ENCODE data around the gene EXOC2.
A peak's percentile ranks its signal among the peaks of the same experiment; 100 is the strongest.

The EXOC2 gene, protein sequence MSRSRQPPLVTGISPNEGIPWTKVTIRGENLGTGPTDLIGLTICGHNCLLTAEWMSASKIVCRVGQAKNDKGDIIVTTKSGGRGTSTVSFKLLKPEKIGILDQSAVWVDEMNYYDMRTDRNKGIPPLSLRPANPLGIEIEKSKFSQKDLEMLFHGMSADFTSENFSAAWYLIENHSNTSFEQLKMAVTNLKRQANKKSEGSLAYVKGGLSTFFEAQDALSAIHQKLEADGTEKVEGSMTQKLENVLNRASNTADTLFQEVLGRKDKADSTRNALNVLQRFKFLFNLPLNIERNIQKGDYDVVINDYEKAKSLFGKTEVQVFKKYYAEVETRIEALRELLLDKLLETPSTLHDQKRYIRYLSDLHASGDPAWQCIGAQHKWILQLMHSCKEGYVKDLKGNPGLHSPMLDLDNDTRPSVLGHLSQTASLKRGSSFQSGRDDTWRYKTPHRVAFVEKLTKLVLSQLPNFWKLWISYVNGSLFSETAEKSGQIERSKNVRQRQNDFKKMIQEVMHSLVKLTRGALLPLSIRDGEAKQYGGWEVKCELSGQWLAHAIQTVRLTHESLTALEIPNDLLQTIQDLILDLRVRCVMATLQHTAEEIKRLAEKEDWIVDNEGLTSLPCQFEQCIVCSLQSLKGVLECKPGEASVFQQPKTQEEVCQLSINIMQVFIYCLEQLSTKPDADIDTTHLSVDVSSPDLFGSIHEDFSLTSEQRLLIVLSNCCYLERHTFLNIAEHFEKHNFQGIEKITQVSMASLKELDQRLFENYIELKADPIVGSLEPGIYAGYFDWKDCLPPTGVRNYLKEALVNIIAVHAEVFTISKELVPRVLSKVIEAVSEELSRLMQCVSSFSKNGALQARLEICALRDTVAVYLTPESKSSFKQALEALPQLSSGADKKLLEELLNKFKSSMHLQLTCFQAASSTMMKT

DNA sequence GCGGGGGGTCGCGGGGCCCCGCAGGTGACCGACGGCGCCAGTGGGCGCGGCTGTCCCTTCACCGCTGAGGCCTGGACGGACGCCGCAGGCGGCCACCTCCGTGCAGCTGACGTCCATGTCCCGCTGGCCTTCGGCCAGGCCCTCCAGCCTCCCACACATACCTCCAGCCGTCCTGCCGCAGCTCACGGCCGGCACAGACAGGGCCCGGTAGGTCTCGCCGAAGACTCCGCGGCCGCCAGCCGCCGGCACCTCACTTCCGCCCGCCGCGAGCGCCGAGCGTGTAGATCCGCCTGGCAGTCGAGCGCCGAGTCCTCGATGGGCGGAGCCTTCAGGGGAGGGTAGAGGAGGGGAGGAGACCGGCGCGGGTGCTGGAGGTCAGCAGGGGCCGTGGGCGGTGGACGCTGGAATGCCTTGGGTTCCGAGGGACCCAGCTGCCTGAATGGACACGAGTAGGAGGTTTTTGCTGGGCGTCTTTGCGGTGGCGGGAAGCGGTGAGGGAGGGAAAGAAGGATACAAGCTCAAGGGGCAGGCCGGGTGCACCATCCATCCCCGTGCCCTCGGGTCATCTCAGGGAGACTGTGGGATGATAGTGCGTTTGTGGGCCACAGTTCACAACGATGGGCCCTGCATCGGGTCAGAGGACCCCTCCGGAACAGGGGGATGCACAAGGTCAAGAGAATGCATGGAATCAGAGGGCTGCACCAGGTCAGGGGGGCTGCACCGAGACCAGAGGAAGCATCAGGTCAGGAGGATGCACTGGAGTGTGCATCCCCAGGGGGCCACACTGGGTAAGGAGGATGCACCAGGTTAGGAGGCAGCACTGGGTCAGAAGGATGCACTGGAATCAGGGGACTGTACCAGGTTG, at the start of gene EXOC2:
EXOC2 (minus strand) TSS at position 282 of the 865 bp plus-strand sequence. CDS start 55,321 bp downstream, outside the sequence.
- peak; percentile 78 for DNase-seq (ENCODE audit: low read depth)

- DNase-seq (ENCODE audit: low read depth), result no peak
These were observed 48.7 kb upstream of the EXOC2 start for GRCh38 chr6:741410-742339.

GRCh38 chr6:736657-737446, 43.9 kb upstream of the EXOC2 start:
- DNase-seq (ENCODE audit: low read depth), result no peak

DNA sequence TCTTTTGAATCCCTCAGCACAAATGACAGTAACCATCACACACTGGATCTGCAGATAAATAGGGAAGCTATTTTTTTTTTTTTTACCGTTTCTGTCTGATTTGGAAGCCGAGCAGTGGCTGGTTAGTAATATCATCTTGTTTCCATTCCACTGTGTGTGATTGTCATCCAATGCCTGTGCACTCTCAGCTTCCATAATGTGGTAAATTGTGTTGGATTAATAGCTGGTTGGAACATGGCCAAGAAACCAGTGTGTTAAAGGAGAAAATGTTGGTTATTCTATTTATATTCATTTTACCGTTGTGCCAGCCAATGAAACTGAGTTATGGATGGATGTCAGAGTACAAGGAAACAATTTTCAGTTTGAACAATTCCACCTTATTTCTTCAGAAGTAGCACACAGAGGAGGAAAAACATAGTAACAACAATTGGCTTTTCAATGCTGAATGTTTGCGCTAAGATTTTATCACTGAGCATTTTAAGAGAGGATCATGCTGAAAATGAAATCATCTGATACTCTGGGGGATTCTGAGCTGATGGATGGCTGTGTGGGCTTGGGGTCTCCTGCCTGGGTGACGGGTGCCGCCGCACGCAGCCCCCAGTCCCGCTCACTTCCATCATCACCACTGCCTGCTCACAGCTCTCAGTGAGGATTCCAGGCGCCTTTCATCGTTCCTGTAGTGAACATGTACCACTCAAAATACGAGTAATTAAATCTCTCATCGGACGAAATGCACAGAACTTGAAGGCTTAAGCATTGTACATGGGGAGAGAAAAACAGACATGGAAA, 40.7 kb upstream of the EXOC2 start:
- no peak for DNase-seq (ENCODE audit: low read depth)

DNA sequence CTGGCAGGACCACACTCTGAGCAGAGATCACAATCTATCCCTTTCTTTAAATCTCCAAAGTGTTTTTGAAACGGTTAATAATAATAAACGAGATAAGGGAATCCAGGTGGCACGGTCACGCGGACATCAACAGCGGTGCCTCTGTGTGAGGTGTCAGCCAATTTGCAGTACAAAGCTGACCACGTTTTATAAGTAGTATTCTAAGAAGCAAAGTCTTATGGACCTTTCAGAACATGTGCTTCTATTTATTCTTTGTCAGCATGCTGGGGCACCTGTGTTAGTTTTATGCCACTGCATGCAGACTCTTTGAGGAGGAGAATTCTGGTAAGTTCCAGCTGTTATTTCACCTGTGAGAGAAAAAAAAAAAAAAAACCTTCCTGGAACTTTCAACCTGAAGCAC, 39.0 kb upstream of the EXOC2 start:
- no peak for DNase-seq (ENCODE audit: low read depth)

- DNase-seq (ENCODE audit: low read depth), result no peak
These were observed 36.8 kb upstream of the EXOC2 start for GRCh38 chr6:729606-730320.

GRCh38 chr6:727856-728255, 34.9 kb upstream of the EXOC2 start:
- DNase-seq (ENCODE audit: low read depth), result no peak

DNA sequence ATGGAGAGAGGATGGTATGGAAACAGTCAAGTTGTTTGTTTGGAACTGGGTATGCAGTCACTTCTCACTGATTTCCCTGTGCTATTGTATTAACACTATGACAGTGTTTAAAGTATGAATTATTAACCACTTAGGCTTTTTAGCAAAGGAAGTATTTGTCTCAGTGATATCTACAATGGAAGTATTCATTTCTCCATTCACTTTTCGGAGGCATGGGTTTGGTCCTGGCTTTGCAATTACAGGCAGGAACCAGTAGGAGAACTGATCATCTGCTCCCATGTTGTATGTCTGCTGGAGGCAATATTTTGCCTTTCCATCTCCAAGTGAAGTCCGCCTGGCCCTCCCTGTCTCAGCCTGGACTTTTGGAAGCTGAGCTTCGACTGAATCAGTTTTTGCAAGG, 30.6 kb upstream of the EXOC2 start:
- peak; percentile 4 for DNase-seq (ENCODE audit: low read depth)

DNA sequence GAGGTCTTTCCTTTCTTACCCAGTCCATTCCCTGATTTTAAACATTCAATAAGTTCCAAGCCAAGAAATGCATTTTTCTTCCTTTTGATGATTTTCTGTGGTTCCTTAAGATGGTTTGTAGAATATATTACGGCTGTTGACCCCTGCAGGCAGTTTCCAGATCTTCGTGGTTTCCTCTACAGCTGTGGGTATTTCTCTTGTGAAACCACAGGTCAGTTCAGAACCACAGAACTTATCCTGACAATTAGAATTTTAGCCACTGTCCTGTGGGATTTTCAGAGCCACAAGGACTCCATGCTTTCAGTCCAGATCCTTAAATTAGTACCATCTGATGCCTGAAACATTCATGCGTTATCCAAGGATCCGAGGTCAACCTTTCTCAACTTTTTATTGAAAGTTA, 29.7 kb upstream of the EXOC2 start:
- DNase-seq (ENCODE audit: low read depth), result peak; percentile 71

GRCh38 chr6:722077-722524, 29.2 kb upstream of the EXOC2 start:
- DNase-seq (ENCODE audit: low read depth), result peak; percentile 86

DNA sequence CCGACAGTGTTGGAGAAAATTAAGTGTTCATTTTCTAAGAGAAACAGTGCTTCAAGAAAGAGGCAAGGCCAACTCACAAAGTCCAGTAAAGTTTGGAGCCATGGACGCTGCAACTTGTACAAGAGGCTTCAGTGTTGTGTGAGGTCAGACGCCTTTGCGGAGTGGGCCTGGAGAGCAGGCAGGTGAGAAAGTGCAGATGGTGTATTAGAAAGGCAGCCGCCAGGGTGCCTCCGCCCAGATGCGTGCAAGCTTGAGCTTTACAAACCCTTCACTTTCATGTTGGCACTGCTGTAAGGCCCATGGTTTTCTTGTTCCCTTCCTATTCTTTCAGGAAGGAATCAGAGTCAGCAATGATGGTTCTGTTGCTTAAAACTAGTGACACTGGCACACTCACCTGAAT, 25.4 kb upstream of the EXOC2 start:
- DNase-seq (ENCODE audit: low read depth), result no peak

- no peak for DNase-seq (ENCODE audit: low read depth)
These were observed 24.2 kb upstream of the EXOC2 start for GRCh38 chr6:717135-717534.

- peak; percentile 40 for DNase-seq (ENCODE audit: low read depth)
These were observed 23.0 kb upstream of the EXOC2 start for GRCh38 chr6:715709-716491.

GRCh38 chr6:714100-714499, 21.2 kb upstream of the EXOC2 start:
- DNase-seq (ENCODE audit: low read depth), result no peak

GRCh38 chr6:713351-713750, 20.4 kb upstream of the EXOC2 start:
- peak; percentile 4 for DNase-seq (ENCODE audit: low read depth)

GRCh38 chr6:712805-713204, 19.9 kb upstream of the EXOC2 start:
- no peak for DNase-seq (ENCODE audit: low read depth)

GRCh38 chr6:711925-712324, 19.0 kb upstream of the EXOC2 start:
- peak; percentile 11 for DNase-seq (ENCODE audit: low read depth)

Data from EH (cell line).